Karpas-422 (cell line): ENCODE data around the gene LRRC37A2. TPM values are rescaled to one million over a fixed set of nuclear protein-coding genes. Genes with fewer than 3 reads are reported as not detected.
A peak's percentile ranks its signal among the peaks of the same experiment; 100 is the strongest.
"Not testable (repeated sequence)": the region's sequence is repeated elsewhere in the genome, so short reads cannot be mapped to it uniquely, and the experiment has no call there.

Experiments
- DNase-seq: peaks from one replicate; pipeline ENCODE4 v3.0.0-alpha.2; 2015
- H2AFZ ChIP-seq: fragments of 200-600 bp; sonication (generic); 2 replicates; pipeline ENCODE4 v1.6.1; 2014; ENCODE audit warnings: antibody characterized with exemption, low read length, mixed read lengths
- H3K27ac ChIP-seq: fragments of 200-600 bp; sonication (generic); 2 replicates; pipeline ENCODE4 v1.5.1; 2014; ENCODE audit warnings: mild to moderate bottlenecking, low read length, moderate library complexity
- H3K27me3 ChIP-seq: fragments of 200-600 bp; sonication (generic); 2 replicates; pipeline ENCODE4 v1.6.1; 2014; ENCODE audit warnings: low read length, mixed read lengths
- H3K36me3 ChIP-seq: fragments of 200-600 bp; sonication (generic); 2 replicates; pipeline ENCODE4 v1.6.1; 2014; ENCODE audit warnings: low read length, mixed read lengths; ENCODE audit not compliant: insufficient read depth
- H3K4me1 ChIP-seq: fragments of 200-600 bp; sonication (generic); 2 replicates; pipeline ENCODE4 v1.6.1; 2014; ENCODE audit warnings: mild to moderate bottlenecking, low read length, mixed read lengths
- H3K4me2 ChIP-seq: fragments of 200-600 bp; sonication (generic); 2 replicates; pipeline ENCODE4 v1.6.1; 2014; ENCODE audit warnings: low read length, low read depth, mild to moderate bottlenecking; ENCODE audit not compliant: poor library complexity, severe bottlenecking
- H3K4me3 ChIP-seq: fragments of 200-600 bp; sonication (generic); 2 replicates; pipeline ENCODE4 v1.5.1; 2014; ENCODE audit warnings: mild to moderate bottlenecking, antibody characterized with exemption, low read length, mixed read lengths
- H3K79me2 ChIP-seq: fragments of 200-600 bp; sonication (generic); 2 replicates; pipeline ENCODE4 v1.6.1; 2014; ENCODE audit warnings: mild to moderate bottlenecking, low read length, mixed read lengths
- H3K9ac ChIP-seq: fragments of 200-600 bp; sonication (generic); 2 replicates; pipeline ENCODE4 v1.6.0; 2014; ENCODE audit warnings: low read length
- H3K9me2 ChIP-seq: fragments of 200-600 bp; sonication (generic), shearing (Covaris generic); replicated peaks from 2 replicates; pipeline ENCODE4 v1.6.0; 2014; ENCODE audit warnings: mild to moderate bottlenecking, low read length, moderate library complexity; ENCODE audit not compliant: insufficient read depth
- H3K9me3 ChIP-seq: fragments of 300-700, 200-600 bp; sonication (generic); 2 replicates; pipeline ENCODE4 v1.6.1; 2014; ENCODE audit warnings: low read length, mixed read lengths
- H4K20me1 ChIP-seq: fragments of 200-600 bp; sonication (generic); 2 replicates; pipeline ENCODE4 v1.6.1; 2014; ENCODE audit warnings: mild to moderate bottlenecking, antibody characterized with exemption, low read length, low read depth; ENCODE audit not compliant: insufficient read depth
- total RNA-seq: library from RNA; depleted of rRNA; stranded (reverse); fragments of >200 nt; shearing (Covaris generic); gene quantifications from 2 replicates; pipeline ENCODE4 v1.2.3, GENCODE V29; 2014; ENCODE audit warnings: low replicate concordance; rRNA removed

Gene LRRC37A2
- 6.8 and 8.8 TPM in 2 replicates for total RNA-seq

- not testable (repeated sequence) for H3K9me3 ChIP-seq, H3K79me2 ChIP-seq, H2AFZ ChIP-seq, H3K9ac ChIP-seq, H3K36me3 ChIP-seq, DNase-seq, H4K20me1 ChIP-seq, H3K4me2 ChIP-seq, H3K27ac ChIP-seq, H3K4me3 ChIP-seq, H3K4me1 ChIP-seq, H3K9me2 ChIP-seq, H3K27me3 ChIP-seq
Observed at GRCh38 chr17:46512168-46512567, at the start of gene LRRC37A2. Gene LRRC37A2, plus strand, starts transcription at chr17:46512468. Its CDS starts 245 bp downstream, at chr17:46512713.

DNA sequence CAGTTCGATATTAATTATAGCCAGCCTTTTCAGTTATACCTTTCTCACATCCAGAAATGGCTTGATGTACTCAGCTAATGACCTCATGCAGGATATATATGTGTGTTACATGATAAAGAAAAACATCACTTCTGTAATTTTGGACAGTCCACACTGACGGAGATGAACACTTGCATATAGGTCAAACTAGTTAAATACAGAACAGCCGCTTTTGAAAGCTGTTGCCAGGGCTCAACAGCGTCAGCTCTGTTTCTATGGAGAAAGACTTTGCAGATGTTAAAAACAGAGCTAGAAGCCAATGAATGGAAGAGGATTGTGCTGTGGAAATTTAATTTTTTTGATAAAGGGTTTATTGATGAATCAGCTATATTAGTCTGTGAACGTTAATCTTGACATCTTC is 44.6 kb upstream of the LRRC37A2 start:
- not testable (repeated sequence) for H3K36me3 ChIP-seq, H3K9me3 ChIP-seq, DNase-seq, H2AFZ ChIP-seq, H3K4me3 ChIP-seq, H3K4me1 ChIP-seq, H3K79me2 ChIP-seq, H3K27ac ChIP-seq, H3K4me2 ChIP-seq, H3K9ac ChIP-seq, H3K27me3 ChIP-seq, H4K20me1 ChIP-seq, H3K9me2 ChIP-seq

DNA sequence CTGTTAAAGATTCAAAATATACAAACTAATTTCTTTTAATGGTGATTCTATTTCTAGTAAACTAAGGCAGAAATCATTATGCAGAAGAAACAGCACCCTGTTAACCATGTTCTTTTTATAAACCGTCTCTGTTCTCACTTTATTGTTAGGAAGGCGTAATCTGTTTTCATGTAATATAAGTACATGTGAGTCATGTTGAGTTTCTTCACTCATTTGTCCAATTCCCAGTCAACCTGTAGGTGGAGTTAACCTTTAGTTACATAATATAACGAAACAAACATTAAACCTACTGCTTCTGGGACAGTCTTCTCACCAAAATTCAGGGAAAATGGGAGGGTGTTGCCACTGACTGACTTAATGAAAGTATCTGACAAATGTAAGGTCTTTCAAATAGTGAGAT is 37.8 kb upstream of the LRRC37A2 start:
- H3K9me3 ChIP-seq, DNase-seq, H3K4me2 ChIP-seq, H3K36me3 ChIP-seq, H3K9me2 ChIP-seq, H3K79me2 ChIP-seq, H3K27me3 ChIP-seq, H3K4me3 ChIP-seq, H3K27ac ChIP-seq, H2AFZ ChIP-seq, H4K20me1 ChIP-seq, H3K9ac ChIP-seq, H3K4me1 ChIP-seq: not testable (repeated sequence)

GRCh38 chr17:46475583-46475982 is 36.7 kb upstream of the LRRC37A2 start:
- not testable (repeated sequence) for H3K27me3 ChIP-seq, H3K9me2 ChIP-seq, H3K27ac ChIP-seq, DNase-seq, H2AFZ ChIP-seq, H3K4me3 ChIP-seq, H3K36me3 ChIP-seq, H3K4me1 ChIP-seq, H4K20me1 ChIP-seq, H3K79me2 ChIP-seq, H3K4me2 ChIP-seq, H3K9ac ChIP-seq, H3K9me3 ChIP-seq

DNA sequence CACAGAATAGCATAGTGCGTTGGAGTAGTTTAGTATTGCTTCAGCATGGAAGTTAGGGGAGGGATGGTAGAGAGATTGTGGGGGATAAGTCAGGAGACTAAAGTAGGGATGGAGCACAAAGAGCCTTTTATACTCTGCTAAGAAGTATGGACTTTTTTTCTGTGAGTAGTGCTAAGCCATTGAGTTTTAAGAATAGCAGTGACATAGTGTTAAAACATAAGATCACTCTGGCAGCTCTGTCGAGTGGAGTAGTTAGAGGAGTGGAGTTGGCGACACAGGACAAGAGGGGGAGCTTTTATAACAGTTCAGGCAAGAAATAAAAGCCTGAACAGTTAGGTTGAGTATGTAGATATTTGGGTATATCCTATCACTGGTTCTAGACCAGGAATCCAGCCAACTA is 33.4 kb upstream of the LRRC37A2 start:
- H4K20me1 ChIP-seq, H3K9ac ChIP-seq, H3K9me2 ChIP-seq, H3K4me2 ChIP-seq, H3K27ac ChIP-seq, H3K4me1 ChIP-seq, H2AFZ ChIP-seq, H3K79me2 ChIP-seq, DNase-seq, H3K27me3 ChIP-seq, H3K9me3 ChIP-seq, H3K4me3 ChIP-seq, H3K36me3 ChIP-seq: not testable (repeated sequence)

DNA sequence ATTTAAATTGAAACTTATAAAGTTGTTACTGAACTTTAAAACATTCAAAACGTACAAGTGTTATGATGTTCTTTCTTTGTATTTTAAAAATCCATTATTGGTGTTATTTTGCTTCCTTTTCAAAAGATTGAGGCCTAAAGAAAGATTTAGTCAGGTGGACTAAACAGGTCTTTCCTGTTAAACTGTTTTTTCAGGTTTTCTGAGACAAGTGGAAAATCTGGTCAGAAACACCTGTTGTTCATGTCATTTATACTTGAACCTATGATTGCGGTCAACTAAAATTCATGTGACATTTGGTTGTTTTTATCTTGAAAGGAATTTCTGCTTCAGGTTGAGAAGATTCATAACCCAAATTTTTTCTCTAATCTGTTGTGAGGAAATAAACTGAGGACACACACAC is 31.0 kb upstream of the LRRC37A2 start:
- not testable (repeated sequence) for H3K4me2 ChIP-seq, H3K9ac ChIP-seq, H3K27ac ChIP-seq, H2AFZ ChIP-seq, H4K20me1 ChIP-seq, H3K4me3 ChIP-seq, H3K9me3 ChIP-seq, H3K27me3 ChIP-seq, H3K79me2 ChIP-seq, H3K36me3 ChIP-seq, H3K9me2 ChIP-seq, DNase-seq, H3K4me1 ChIP-seq

DNA sequence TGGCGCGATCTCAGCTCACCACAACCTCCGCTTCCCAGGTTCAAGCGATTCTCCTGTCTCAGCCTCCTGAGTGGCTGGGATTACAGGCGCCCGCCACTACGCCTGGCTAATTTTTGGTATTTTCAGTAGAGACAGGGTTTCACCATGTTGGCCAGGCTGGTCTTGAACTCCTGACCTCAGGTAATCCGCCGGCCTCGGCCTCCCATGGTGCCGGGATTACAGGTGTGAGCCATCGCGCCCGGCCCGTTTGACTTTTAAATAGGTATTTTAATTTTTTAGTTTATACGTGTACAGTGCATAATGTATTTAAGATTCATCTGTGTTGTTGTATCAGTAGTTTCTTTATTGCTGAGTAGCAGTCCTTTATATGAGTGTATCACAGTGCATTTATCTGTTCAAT is 20.2 kb upstream of the LRRC37A2 start:
- not testable (repeated sequence) for H3K9me3 ChIP-seq, H3K27me3 ChIP-seq, H3K4me2 ChIP-seq, H2AFZ ChIP-seq, H3K36me3 ChIP-seq, H3K4me1 ChIP-seq, H3K4me3 ChIP-seq, H3K9ac ChIP-seq, H4K20me1 ChIP-seq, H3K9me2 ChIP-seq, H3K27ac ChIP-seq
- DNase-seq, result peak; percentile 16
- H3K79me2 ChIP-seq, result peaks cover 29% of the 10 kb centered on the region

GRCh38 chr17:46499437-46500139 is 12.7 kb upstream of the LRRC37A2 start:
- not testable (repeated sequence) for H3K4me2 ChIP-seq, H3K9me2 ChIP-seq, DNase-seq, H3K27ac ChIP-seq, H3K4me3 ChIP-seq, H3K4me1 ChIP-seq, H2AFZ ChIP-seq, H3K36me3 ChIP-seq, H3K9ac ChIP-seq, H4K20me1 ChIP-seq, H3K9me3 ChIP-seq, H3K27me3 ChIP-seq
- peaks cover 35% of the 10 kb centered on the region for H3K79me2 ChIP-seq

DNA sequence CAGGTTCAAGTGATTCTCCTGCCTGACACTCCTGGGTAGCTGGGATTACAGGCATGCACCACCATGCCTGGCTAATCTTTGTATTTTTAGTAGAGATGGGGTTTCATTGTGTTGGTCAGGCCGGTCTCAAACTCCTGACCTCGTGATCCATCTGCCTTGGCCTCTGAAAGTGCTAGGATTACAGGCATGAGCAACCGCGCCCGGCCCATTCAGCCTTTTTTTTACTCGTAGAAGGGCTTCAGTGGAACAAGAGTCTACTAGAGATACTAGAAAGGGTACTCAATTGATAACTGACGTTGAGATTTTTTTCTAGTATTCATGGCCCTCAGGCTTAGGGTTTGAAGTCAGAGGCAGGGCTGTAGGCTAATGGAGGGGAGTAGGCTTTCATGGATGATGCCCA is 6.4 kb upstream of the LRRC37A2 start:
- not testable (repeated sequence) for H3K27ac ChIP-seq, H3K4me1 ChIP-seq, H3K4me3 ChIP-seq, H3K9me3 ChIP-seq, H3K27me3 ChIP-seq, H3K9me2 ChIP-seq, H3K4me2 ChIP-seq, DNase-seq, H3K36me3 ChIP-seq, H4K20me1 ChIP-seq, H3K9ac ChIP-seq, H2AFZ ChIP-seq
- peaks cover 19% of the 10 kb centered on the region for H3K79me2 ChIP-seq
